Activated CD8-positive, alpha-beta memory T cell treated with anti-CD3 and anti-CD28 coated beads for 36 hours (primary cell): ENCODE measurements around the gene JAZF1. TPM values are rescaled to one million over a fixed set of nuclear protein-coding genes. Genes with fewer than 3 reads are reported as not detected.

ENCODE experiments used
- CTCF ChIA-PET: fragments of 350-600 bp; sonication (Branson Sonifier 250); formaldehyde crosslinking; loops from one replicate; lab custom pipeline; 2021; ENCODE audit warnings: antibody characterized with exemption; lab: Charles Lee
- POLR2A ChIA-PET: fragments of 350-600 bp; sonication (Branson Sonifier 250); formaldehyde crosslinking; loops from one replicate; lab custom pipeline; 2021; ENCODE audit warnings: antibody characterized with exemption; lab: Charles Lee
- total RNA-seq, 2 experiments: library from RNA; stranded (reverse); gene quantifications; one replicate each; pipeline ENCODE4 v1.2.3, GENCODE V29; 2021

JAZF1 gene
- total RNA-seq, 2 experiments from 2014 or later = 4.8 to 5.7 TPM

- CTCF ChIA-PET = no interaction called here
- POLR2A ChIA-PET = no interaction called here
These were observed 15.5 kb upstream of the JAZF1 start for GRCh38 chr7:28195910-28196620.

DNA sequence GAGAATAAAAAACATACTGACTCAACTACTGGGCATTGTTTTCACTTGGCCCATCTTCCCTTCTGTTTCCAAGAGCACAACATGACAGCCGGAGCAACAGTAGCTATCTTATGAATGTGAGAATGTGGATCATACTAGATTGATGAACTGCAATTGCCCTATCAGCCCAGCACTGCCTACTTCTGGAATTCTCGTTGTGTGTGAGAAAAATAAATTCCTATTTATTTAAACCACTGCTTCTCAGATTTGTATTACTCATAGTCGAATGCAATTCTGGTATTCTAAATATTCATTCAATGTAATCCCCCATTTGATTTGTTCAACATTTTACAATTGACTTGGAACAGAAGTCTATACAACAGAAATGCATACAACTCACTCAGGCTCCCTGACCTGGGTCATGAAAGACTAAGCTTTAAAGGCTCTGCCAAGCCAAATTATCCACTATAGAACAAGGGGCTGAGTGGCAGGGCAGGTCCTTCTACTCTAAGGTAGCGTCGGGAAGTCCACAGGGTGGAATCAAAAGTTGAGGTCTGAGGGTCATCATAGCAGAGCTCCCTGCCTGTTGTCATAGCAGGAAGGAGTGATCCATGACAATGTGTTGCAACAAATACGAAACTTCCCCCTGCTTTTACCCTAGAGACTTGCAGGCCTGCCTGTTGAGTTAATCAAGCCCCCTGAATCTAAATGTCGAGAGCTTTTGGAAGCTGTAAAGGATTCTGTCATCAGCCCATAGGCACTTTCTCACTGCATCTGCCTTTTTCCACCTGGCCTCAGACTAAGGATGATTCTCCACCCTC is 12.4 kb upstream of the JAZF1 start:
- CTCF ChIA-PET = no interaction called here
- POLR2A ChIA-PET = no interaction called here

DNA sequence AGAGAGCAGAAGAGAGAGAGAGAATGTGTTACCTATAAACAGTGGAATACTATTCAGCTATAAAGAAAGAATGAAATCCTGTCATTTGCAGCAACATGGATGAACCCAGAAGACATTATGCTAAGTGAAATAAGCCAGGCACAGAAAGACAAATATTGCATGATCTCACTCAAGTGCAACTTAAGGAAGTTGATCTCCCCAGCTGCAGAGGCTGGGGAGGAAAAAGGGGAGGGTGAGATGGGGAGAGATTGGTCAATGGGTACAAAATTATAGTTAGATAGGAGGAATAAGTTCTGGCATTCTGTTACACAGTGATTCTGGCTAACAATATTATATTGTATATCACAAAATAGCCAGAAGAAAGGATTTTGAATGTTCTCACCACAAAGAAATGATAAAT is 11.2 kb upstream of the JAZF1 start:
- POLR2A ChIA-PET = no interaction called here
- CTCF ChIA-PET = no interaction called here

- ChIA-PET POLR2A (no interaction called here), CTCF (no interaction called here)
These were observed 10.6 kb upstream of the JAZF1 start for GRCh38 chr7:28191184-28191583.

DNA sequence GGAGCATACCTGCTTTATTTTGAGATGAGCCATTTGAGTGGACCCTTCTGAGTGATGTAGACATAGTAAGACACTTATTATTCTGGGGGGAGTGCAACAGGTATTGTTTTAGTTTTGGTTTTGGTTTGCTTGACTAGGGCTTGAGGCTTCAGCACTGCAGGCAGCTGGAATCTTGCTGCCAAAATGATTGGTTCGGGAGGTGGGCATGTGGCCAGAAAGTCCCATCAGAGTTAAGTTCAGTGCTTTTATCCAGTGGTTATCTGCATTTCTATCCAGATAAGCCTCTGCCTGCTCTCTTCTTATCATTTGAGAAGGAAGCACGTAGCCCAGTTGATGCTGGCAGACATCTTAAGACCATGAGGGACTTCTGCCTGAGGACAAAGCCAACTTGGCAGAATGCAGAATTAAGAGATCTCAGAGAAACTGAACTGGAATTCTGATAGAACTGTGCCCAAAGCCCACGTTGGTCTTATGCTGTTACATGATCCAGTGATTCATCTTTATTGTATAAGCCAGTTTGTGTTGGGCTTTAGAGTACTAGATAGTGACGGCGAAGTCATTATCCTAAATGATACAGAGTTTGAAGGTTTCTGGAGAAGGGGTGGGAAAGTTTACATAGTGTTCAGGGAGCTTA is 9.6 kb upstream of the JAZF1 start:
- CTCF ChIA-PET = no interaction called here
- POLR2A ChIA-PET = no interaction called here

DNA sequence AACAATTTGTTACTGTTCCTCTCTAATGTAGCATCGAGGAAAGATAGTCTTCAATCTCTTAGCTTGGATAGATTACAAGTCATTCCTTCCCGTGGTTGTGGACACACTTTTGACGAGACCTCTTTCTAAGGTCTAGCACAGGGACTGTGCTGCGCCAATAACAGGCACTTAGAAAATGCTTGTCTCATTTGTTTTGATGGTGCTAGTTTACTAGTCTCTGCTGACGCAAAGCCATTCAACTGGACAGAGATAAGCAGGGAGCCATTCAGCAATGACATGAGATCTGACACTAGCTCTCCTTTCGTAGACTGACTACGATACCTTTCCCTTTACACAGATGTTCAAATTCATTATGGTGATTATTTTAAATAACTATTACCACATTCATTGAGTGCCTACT is 6.4 kb upstream of the JAZF1 start:
- CTCF ChIA-PET = no interaction called here

DNA sequence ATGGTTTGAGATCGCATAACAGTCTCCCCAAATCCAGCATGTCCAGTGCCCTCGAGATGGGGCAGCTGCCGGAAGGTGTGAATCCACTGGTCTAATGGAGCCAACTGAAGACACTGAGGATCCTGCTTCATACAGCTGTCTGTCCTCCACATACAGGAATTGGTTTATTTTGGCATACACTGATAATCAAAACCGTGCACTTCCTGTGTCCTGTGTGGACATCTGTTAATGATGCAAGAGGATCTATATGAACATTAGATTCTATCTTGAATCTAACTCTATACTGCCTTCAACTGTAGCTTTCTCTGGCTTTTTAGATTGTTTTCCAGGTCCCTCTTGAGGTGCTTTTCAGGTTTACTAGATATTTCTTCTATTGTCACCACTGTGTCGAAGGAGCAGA is 3.0 kb upstream of the JAZF1 start:
- CTCF ChIA-PET = no interaction called here
- POLR2A ChIA-PET = no interaction called here

More for the DNA sequence above, 6.4 kb upstream of the JAZF1 start:
- POLR2A ChIA-PET = no interaction called here

DNA sequence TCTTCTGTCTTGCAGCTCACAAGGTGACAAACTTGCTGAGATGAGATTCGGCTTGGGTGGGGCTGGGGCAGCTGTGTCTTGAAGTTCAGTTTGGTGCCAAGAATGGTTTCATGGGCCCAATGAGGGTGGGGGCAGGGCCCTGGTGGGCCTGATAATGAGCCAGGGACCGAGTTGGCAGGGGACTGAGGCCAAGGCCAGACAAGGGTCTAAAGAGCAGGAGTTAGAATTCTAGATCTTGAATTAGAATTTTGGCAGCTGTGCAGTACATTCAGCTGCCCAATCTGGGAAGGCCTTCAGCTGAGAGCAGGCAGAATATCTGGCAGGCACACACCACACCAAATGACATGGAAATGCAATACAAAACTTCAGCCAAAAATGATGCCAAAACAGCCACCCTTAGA is 1.5 kb upstream of the JAZF1 start:
- CTCF ChIA-PET = no interaction called here
- POLR2A ChIA-PET = no interaction called here

- CTCF ChIA-PET = no interaction called here
- POLR2A ChIA-PET = no interaction called here
These were observed 821 bp upstream of the JAZF1 start for GRCh38 chr7:28181416-28181815.

DNA sequence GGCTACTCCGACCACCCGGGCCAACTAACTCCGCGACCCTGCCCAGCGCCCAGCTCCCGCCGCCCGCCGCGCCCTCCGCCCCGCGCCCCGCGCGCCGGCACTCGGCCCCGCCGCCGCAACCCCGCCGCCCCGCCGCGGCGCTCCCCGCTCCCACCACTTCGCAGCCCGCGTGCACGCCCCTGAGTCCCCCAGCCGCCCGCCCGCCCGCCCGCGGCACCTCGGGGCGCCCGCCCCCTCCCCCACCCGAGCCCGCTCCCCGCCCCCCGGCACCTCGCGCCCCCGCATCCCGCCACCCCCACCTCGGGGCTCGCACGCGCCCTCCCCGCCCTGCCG is 598 bp downstream of the JAZF1 start:
- POLR2A ChIA-PET = no interaction called here

GRCh38 chr7:28179120-28180030 is 1.2 kb downstream of the JAZF1 start:
- ChIA-PET POLR2A (no interaction called here), CTCF (no interaction called here)

More for the DNA sequence above, 598 bp downstream of the JAZF1 start:
- CTCF ChIA-PET = no interaction called here

- ChIA-PET POLR2A (interaction anchor here (0.7 kb wide), 1 partner anchor 1308 kb away, joined by 4 read pairs; no protein-coding TSS in a partner anchor), CTCF (no interaction called here)
These were observed 2.0 kb downstream of the JAZF1 start for GRCh38 chr7:28178599-28178998.

DNA sequence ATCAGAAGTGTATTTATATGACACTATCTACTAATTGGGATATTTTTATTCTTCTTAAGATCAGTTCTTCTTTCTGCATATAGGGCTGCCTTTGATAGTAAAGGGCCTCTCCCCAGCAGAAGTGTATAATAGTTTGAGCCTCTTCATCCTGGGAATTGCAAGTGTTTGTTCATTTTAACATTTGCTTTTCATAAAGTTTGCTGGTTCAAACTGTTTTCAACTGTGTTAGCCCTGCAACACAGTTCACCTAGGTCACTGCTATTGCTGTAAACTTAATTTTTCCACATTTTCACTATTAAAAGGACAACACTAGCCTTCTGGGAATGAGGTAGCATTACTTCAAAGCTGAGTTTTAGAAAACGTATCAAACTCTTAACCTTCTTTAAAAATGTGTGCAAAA is 2.8 kb downstream of the JAZF1 start:
- POLR2A ChIA-PET = no interaction called here
- CTCF ChIA-PET = no interaction called here

DNA sequence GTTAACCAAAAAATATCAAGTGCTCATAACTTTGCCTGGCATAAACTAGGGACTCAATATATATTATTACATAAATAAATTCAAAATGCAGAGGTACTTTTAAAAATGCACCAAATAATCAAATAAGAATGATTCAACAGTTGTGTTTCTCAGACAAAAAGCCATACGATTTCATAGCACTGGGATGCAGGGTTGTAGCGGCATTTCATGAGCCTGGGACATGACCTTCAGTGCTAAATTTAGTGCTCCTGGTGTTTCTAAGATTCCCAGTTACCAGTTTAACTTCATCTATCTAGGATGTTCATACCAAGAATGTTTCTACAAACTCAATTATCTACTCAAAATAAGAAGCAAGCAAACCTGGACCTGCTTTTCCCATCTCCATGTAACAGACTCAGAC is 4.0 kb downstream of the JAZF1 start:
- CTCF ChIA-PET = no interaction called here
- POLR2A ChIA-PET = no interaction called here

DNA sequence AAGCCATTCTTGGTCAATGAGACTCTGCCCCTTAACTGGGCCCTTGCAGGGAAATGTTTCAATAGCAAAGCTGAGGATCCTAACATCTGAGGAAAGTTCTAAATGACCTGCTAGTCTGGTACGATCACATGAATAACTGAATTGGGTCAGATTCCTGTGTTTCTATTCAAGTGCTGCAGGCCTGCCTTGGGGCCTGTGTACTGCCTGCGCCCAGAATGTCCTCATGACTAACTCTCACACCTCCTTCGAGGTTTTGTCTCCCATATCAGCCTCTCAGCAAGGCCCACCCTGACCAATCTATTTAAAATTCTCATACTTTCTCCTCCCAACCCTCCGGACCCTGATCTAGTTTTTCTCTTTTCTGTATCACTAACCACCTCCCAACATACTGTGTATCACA is 4.4 kb downstream of the JAZF1 start:
- POLR2A ChIA-PET = no interaction called here
- CTCF ChIA-PET = no interaction called here

- ChIA-PET POLR2A (no interaction called here), CTCF (no interaction called here)
These were observed 5.5 kb downstream of the JAZF1 start for GRCh38 chr7:28174901-28175661.

DNA sequence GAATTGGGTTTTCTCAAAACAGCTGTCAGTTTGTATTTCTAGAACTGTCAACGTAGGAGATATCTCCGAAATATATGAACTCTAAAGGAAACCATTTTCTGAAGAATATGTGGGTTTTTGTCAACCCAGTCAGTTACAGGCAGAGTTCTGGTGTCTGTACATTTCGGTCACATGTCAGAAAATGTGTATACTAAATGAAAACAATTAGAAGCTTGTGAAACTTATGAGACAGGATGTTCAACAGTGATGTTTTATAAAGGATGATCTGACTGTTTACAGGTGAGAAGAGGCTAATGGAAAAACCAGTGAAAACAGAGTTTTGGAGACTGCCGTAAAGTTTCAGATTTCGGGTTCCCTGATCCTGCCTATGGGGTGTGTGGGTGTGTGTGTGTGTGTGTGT is 6.2 kb downstream of the JAZF1 start:
- ChIA-PET CTCF (no interaction called here), POLR2A (no interaction called here)

DNA sequence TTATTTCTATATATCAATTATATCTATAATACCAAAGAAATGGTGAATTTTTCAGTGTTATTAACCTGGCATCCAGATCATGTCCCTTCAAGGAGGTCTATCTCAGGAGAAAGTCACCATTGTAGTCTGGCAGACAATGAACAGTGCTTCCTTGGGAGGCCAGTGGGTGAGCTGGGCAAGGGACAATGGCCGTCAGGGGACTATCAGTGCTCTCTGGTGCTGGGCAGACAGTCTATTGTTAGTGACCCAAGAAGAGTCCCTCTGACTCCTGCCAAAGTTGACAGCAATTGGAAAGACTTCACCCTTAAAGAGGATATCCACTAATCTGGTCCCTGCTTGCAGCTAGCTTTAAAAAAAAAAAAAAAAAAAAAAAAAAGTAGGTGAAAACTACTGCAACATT is 7.1 kb downstream of the JAZF1 start:
- CTCF ChIA-PET = no interaction called here
- POLR2A ChIA-PET = no interaction called here

DNA sequence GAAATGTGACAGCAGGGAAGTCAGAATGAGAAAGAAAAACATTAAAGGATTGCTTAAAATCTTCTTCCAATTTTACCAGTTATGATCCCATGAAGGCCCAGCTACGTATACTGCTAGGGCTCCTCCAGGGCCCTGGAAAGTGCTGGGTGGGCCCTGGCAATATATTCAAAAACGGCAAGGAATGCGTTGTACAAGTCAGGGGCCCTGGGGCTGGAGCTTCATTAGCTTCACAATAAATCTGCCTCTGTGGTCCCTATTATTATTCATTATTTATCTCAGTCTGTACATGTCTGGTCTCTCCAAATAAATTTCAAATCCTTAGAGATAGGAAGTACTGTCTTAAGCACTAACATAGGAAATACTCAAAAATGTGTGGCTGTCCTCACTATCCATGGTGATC is 7.6 kb downstream of the JAZF1 start:
- ChIA-PET CTCF (no interaction called here), POLR2A (no interaction called here)
